Gastroesophageal sphincter (tissue), 4 donors: Measurements from ENCODE around the gene ATOSB. TPM values are rescaled to one million over a fixed set of nuclear protein-coding genes. Genes with fewer than 3 reads are reported as not detected.
A peak's percentile ranks its signal among the peaks of the same experiment; 100 is the strongest.

Source experiments
- ATAC-seq: fragments of 150-250 bp; one replicate; pipeline ENCODE4 v1.9.1; 2016; ENCODE audit warnings: mild to moderate bottlenecking, moderate library complexity
- H3K27ac ChIP-seq, 4 donors: fragments of 200-600 bp; sonication (generic) in 3 of 4; 1 replicate in 3 of 4; 2 replicates in 1 of 4; pipeline ENCODE4 v1.5.1; 2016 to 2019
- H3K27me3 ChIP-seq: fragments of 200-600 bp; sonication (generic); one replicate; pipeline ENCODE4 v1.5.1; 2019
- H3K36me3 ChIP-seq, 2 donors: fragments of 200-600 bp; sonication (generic); one replicate each; pipeline ENCODE4 v1.5.1; 2019; ENCODE audit warnings: control low read depth in 1 of 2
- H3K4me1 ChIP-seq, 3 donors: fragments of 200-600 bp; sonication (generic); 1 replicate in 2 of 3; 2 replicates in 1 of 3; pipeline ENCODE4 v1.5.1; 2016 to 2019; ENCODE audit warnings: control low read depth in 2 of 3
- H3K4me3 ChIP-seq, 2 donors: fragments of 200-600 bp; sonication (generic); one replicate each; pipeline ENCODE4 v1.5.1; 2019; ENCODE audit warnings: mild to moderate bottlenecking in 1 of 2, moderate library complexity in 1 of 2
- H3K9me3 ChIP-seq, 3 donors: fragments of 200-600 bp; sonication (generic); one replicate each; pipeline ENCODE4 v1.5.1; 2017 to 2019; ENCODE audit warnings: control low read depth in 2 of 3
- EP300 ChIP-seq: sonication (generic); formaldehyde crosslinking; IDR thresholded peaks from one replicate; pipeline ENCODE4 v1.6.1; 2017; ENCODE audit warnings: antibody characterized with exemption, mild to moderate bottlenecking
- POLR2A ChIP-seq, 2 donors: fragments of 450-650 bp; IDR thresholded peaks; one replicate each; pipeline ENCODE4 v1.6.1; 2017; ENCODE audit warnings: antibody characterized with exemption in 2 of 2, mild to moderate bottlenecking in 2 of 2, moderate library complexity in 1 of 2
- POLR2AphosphoS5 ChIP-seq: sonication (generic); formaldehyde crosslinking; IDR thresholded peaks from one replicate; pipeline ENCODE4 v1.6.1; 2017; ENCODE audit warnings: antibody characterized with exemption
- WGBS, 2 donors: methylation state at CpG; one replicate each; pipeline ENCODE4 v1.1.5; 2018; ENCODE audit warnings: low coverage in 1 of 2; 5-methylcytosine and 5-hydroxymethylcytosine counted together
- total RNA-seq, 4 donors: library from RNA; depleted of rRNA; stranded (reverse); fragments of >200 nt; gene quantifications; one replicate each; pipeline ENCODE4 v1.1.0, GENCODE V29; 2016
- TF ChIP-seq, protein P1 (sequence below), 4 experiments: fragments of 200-600 bp in 2 of 4; fragments of 450-650 bp in 2 of 4; sonication (generic) in 1 of 4; IDR thresholded peaks; one replicate each; pipeline ENCODE4 v1.5.1; 2017 to 2019; ENCODE audit warnings: antibody characterized with exemption in 4 of 4, mild to moderate bottlenecking in 2 of 4, moderate library complexity in 2 of 4

Gene ATOSB
- total RNA-seq, 4 donors from 2014 or later, result 13.4 to 32.6 (median 18.3) TPM

DNA sequence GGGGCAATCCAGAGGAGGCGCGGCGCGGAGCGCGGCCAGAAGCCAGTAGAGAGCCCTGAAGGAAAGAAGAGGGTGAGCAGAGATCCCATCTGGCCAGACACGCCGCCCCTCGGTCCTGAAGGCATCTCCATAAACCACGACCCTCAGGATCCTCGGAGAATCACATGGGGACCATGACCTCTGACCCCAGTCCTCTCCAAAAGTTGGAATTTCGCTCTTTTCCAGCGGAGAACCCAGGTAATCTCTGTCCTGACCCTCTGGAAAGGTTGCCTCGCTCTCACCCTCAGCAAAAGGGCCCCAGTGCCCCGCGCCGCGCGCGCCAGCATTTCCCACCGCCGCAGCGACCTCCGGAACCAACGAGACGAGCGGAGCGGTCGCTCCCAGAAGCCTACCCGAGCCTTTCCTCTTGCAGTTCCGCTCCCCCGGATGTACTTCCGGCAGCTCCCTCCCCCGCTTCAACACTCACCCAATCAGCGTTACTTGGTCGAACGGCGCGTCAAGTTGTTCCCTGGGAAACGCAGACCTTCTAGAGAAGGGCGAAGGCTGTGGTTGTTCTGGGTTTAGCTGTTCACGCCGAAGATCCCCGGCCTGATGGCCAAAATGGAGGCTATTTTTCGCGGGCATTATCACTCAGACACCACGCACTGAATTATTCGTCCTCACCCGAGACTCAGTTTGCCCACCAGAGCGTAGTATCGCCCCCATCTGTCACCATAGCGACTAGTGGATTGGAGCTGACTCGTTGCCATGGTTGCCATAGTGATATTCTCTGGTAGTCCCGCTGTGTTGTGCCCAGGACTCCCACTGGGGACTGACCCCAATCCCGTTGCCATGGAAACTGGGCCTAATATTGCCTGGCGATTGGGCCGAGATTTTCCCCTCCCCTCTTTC is 12.6 kb downstream of the ATOSB start, which contains the start of gene STOML2:
Gene STOML2, minus strand, starts transcription at position 363 of the 891 bp plus-strand sequence. Its CDS starts 37 bp downstream, at position 326.
- Histone ChIP-seq H3K4me3 (peak within 1 kb of the TSS; percentile 54 to 82), H3K36me3 (peaks cover 0 to 66% of the 10 kb centered on the region in 2 donors), H3K27ac (peak within 1 kb of the TSS; percentile 60 to 92 (median 90)), H3K4me1 (peaks cover 0 to 31% (median 17%) of the 10 kb centered on the region in 3 donors), H3K27me3 (no peaks in the 10 kb centered on the region), H3K9me3 (no peaks in the 10 kb centered on the region)
- TF ChIP-seq POLR2AphosphoS5 (peak; percentile 85), EP300 (no peak), POLR2A (IDR thresholded peaks at IDR 0.05) (peak; percentile 35 to 40)
- TF ChIP-seq, protein P1, sequence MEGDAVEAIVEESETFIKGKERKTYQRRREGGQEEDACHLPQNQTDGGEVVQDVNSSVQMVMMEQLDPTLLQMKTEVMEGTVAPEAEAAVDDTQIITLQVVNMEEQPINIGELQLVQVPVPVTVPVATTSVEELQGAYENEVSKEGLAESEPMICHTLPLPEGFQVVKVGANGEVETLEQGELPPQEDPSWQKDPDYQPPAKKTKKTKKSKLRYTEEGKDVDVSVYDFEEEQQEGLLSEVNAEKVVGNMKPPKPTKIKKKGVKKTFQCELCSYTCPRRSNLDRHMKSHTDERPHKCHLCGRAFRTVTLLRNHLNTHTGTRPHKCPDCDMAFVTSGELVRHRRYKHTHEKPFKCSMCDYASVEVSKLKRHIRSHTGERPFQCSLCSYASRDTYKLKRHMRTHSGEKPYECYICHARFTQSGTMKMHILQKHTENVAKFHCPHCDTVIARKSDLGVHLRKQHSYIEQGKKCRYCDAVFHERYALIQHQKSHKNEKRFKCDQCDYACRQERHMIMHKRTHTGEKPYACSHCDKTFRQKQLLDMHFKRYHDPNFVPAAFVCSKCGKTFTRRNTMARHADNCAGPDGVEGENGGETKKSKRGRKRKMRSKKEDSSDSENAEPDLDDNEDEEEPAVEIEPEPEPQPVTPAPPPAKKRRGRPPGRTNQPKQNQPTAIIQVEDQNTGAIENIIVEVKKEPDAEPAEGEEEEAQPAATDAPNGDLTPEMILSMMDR (IDR thresholded peaks at IDR 0.05), result peak in 1 of 4 experiments; percentile 27
- 0% methylated on average over 5 to 10 of the region's 57 CpGs for WGBS, 2 donors
- peak; percentile 98 for ATAC-seq

DNA sequence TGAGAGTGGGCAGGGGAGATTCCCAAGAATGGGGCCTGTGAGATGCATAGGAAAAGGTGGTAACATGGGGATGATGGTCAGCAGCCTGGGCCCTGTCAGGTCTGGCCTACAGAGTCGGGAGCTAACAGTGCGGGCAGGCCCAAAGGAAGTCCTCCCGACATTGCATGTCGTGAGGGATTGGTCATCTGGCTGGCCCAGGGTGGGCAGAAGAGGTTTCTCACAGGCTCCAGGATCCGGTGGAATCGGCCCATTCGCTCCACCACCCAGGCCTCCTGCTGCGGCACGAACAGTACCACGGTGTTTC is 13.2 kb downstream of the ATOSB start:
- ATAC-seq, result peak; percentile 23
- H3K4me3 ChIP-seq, result peak overlapping the region; percentile 54 to 82
- TF ChIP-seq POLR2A (IDR thresholded peaks at IDR 0.05), result no peak
- H3K9me3 ChIP-seq, result no peaks in the 10 kb centered on the region
- no peaks in the 10 kb centered on the region for H3K27me3 ChIP-seq
- 8% methylated on average over 3 of the region's 10 CpGs; no CpG with 5 or more reads in 1 of the 2 donors for WGBS, 2 donors
- H3K27ac ChIP-seq, result peak overlapping the region; percentile 60 to 92 (median 90)
- peaks cover 0 to 31% (median 17%) of the 10 kb centered on the region in 3 donors for H3K4me1 ChIP-seq
- H3K36me3 ChIP-seq, result peaks cover 0 to 60% of the 10 kb centered on the region in 2 donors

DNA sequence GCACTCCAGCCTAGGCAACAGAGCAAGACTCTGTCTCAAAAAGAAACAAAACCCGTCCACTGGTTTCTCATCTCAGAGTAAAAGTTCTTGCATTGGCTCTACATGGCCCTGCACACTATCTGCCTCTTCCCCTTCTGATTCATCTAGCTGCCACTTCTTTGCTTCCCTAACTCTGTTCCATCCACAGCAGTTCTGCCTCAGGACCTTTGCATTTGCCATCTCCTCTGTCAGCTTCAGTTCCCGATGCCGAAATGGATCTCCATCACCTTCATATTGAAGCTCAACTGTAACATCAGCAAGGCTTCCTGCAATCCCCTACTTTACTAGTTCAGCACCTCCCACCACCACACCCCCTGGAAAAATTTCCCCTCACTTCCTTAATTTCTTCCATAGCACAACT is 18.1 kb downstream of the ATOSB start:
- H3K9me3 ChIP-seq, result no peaks in the 10 kb centered on the region
- no peak overlapping the region for H3K4me3 ChIP-seq
- no peak overlapping the region for H3K27ac ChIP-seq
- peaks cover 0 to 38% (median 19%) of the 10 kb centered on the region in 3 donors for H3K4me1 ChIP-seq
- peaks cover 0 to 46% of the 10 kb centered on the region in 2 donors for H3K36me3 ChIP-seq
- TF ChIP-seq EP300, result no peak
- TF ChIP-seq POLR2A (IDR thresholded peaks at IDR 0.05), result no peak
- TF ChIP-seq, protein P1 (IDR thresholded peaks at IDR 0.05), result no peak
- TF ChIP-seq POLR2AphosphoS5, result no peak
- H3K27me3 ChIP-seq, result no peaks in the 10 kb centered on the region
- no peak for ATAC-seq
- WGBS, 2 donors, result 79 to 100% methylated on average over 2 to 3 of the region's 3 CpGs

DNA sequence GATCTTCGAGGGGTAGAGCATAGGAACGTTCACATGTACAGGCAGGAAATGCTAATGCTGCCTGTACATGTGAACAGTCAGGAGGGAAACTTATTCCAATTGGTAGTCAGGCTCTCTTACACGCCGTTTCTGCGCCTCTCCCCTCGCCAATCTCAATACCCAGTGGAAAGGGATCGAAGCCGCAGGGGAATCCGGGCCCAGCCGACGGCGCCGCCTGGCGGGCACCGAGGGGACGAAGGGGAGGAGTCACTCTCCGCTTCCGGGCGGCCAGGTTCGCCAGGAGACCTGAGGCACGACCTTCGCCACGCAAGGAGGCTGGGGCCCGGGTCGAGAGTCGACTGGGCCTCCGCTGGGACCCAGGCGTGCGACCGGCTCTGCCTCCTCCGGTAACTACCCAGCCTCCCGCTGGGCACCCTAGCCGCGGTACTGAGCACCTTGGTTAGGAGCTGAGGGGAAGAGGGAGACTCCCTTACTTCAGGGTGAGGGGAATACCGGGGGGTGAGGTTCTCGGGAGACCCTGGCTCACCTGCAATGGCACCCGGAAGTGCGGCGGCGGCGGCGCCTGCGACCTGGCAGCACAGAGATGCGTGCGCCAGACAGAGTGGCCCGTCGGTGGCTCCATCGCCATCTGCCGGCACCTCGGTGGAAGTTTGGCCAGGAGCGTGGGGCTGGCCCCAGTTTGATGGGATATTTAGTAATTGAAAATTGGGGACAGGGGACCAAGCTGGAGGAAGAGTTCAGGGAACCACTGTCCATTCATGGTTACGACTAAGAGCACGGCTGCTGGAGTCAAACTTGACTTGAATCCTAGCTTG is 19.4 kb downstream of the ATOSB start, which contains the start of gene PIGO:
Gene PIGO, minus strand, starts transcription at position 557 of the 815 bp plus-strand sequence. CDS start 1,026 bp downstream, outside the sequence.
- WGBS, 2 donors, result 0% methylated on average over 5 to 21 of the region's 53 CpGs
- Histone ChIP-seq H3K36me3 (peaks cover 0 to 55% of the 10 kb centered on the region in 2 donors), H3K27me3 (no peaks in the 10 kb centered on the region)

More for the DNA sequence above, 19.4 kb downstream of the ATOSB start, which contains the start of gene PIGO:
- TF ChIP-seq, protein P1 (IDR thresholded peaks at IDR 0.05), result peak; percentile 46 to 87 (median 74)
- TF ChIP-seq EP300, result no peak
- TF ChIP-seq POLR2AphosphoS5, result peak; percentile 56
- TF ChIP-seq POLR2A (IDR thresholded peaks at IDR 0.05), result peak in 1 of 2 donors; percentile 29
- ATAC-seq, result peak; percentile 94
- Histone ChIP-seq H3K9me3 (no peaks in the 10 kb centered on the region), H3K27ac (peak within 1 kb of the TSS; percentile 91 to 99 (median 95)), H3K4me3 (peak within 1 kb of the TSS; percentile 88 to 99), H3K4me1 (peaks cover 0 to 25% (median 8%) of the 10 kb centered on the region in 3 donors)
